ENCODE measurements around the gene URI1.

URI1 gene

DNA sequence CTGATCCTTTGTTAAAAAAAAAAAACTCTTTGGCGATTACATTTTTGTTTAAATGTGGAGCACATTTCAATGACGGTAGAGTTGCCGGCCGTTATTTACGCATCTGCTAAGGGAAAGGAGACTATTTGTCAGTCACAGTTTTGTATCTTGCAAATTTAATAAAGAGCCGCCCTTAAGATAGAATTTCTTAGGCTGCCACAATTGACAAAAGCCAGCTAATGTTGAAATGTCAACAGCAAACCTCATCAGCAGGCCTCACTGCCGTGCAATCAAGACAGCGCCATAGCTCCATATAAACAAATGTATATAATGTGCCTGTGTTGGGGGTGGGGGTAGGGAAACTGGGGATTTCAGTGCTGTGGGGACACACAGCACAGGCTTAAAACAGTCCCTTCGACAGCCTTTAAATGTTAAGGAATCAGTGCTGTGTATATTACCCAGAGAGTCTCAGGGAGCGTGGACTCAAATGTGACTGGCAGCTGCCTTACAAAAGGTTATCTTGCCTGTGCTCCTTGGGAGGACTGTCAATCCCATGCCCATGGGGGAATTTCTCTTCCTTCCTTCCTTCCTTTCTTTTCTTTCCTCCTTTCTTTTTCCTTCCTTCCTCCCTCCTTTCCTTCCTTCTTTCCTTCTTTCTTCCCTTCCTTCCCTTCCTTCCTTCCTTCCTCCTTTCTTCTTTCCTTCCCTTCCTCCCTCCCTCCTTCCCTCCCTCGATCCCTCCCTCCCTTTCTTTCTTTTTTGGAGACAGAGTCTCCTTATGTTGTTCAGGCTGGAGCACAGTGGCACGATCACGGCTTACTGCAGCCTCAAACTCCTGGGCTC is 108.0 kb downstream of the URI1 start:
- DNase-seq (ENCODE audit: insufficient read length, low spot score), result no peak
- FAIRE-seq, result no peak

DNA sequence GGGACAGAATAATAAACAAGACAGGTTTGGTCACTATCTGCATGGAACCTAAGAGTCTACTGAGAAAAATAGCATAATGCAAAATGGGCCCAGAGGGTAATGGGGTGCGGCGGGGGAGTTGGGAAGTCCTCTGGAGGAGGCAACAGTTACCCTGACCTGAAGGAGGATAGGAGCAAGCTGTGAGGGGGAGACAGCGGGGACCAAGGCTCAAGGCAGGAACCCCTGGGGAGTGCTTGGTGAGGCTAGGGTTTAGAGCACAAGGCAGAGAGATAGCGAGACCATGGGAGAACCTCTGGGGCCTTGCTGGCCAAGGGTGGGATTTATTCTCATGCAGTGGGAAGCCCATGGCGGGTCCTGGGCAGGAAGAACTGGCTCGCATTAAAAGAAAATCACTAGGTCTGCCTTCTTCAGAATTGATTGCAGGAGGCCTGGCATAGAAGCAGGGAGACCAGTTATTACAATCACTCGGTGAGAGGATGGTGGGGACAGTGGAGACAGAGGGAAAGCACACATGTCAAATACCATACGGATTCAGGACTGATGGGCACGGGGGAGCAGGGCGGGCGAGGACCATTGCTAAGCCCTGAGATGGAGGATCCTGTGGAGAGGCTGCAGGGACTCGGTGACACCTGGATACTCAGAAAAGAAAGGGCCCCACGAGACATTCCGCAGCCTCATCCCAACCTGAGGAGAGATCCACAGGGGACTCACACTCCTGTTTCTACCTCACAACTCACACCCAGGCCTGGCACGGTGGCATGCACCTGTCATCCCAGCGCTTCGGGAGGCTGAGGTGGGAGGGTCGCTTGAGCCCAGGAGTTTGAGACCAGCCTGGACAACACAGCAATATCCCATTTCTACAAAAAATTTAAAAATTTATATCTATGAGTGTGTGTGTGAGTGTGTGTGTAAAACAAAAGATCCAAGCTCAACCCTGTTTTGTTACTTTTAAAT is 110.4 kb downstream of the URI1 start:
- DNase-seq (ENCODE audit: insufficient read length, low spot score), result no peak
- FAIRE-seq, result no peak

DNA sequence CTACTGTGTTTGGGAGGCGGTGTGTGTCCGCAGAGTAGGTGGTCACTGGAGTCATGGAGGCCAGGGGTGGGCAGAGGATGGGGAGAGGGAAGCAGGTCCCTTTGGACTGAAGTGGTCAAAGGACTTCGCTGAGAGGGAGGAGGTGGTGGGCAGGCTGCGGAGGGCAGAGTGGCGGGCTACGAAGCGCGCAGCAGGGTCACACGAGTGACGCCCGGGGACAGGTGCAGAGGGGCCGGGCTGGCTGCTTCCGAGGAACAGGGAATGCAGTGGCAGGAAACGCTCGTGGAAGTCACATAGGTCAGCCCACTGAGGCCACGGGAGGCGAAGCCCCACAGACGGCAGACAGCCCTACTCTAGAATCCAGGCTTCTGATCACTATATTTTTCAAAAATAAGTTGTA is 111.5 kb downstream of the URI1 start:
- no peak for FAIRE-seq
- no peak for DNase-seq (ENCODE audit: insufficient read length, low spot score)

GRCh38 chr19:30054210-30054609 is 112.2 kb downstream of the URI1 start:
- FAIRE-seq, result no peak
- no peak for DNase-seq (ENCODE audit: insufficient read length, low spot score)

GRCh38 chr19:30056580-30056979 is 114.5 kb downstream of the URI1 start:
- DNase-seq (ENCODE audit: insufficient read length, low spot score) (no peak), FAIRE-seq (no peak)

GRCh38 chr19:30059741-30060457 is 117.9 kb downstream of the URI1 start:
- DNase-seq (ENCODE audit: insufficient read length, low spot score) (no peak), FAIRE-seq (no peak)

- FAIRE-seq, result no peak
Observed at GRCh38 chr19:30060531-30061222, 118.6 kb downstream of the URI1 start.

GRCh38 chr19:30061223-30062064 is 119.4 kb downstream of the URI1 start:
- no peak for FAIRE-seq
- no peak for DNase-seq (ENCODE audit: insufficient read length, low spot score)

More at GRCh38 chr19:30060531-30061222, 118.6 kb downstream of the URI1 start:
- no peak for DNase-seq (ENCODE audit: insufficient read length, low spot score)

GRCh38 chr19:30062065-30062906 is 120.2 kb downstream of the URI1 start:
- DNase-seq (ENCODE audit: insufficient read length, low spot score) (no peak), FAIRE-seq (no peak)

GRCh38 chr19:30062907-30063649 is 121.0 kb downstream of the URI1 start:
- DNase-seq (ENCODE audit: insufficient read length, low spot score) (no peak), FAIRE-seq (no peak)

- FAIRE-seq, result no peak
Observed at GRCh38 chr19:30063650-30064347, 121.8 kb downstream of the URI1 start.

DNA sequence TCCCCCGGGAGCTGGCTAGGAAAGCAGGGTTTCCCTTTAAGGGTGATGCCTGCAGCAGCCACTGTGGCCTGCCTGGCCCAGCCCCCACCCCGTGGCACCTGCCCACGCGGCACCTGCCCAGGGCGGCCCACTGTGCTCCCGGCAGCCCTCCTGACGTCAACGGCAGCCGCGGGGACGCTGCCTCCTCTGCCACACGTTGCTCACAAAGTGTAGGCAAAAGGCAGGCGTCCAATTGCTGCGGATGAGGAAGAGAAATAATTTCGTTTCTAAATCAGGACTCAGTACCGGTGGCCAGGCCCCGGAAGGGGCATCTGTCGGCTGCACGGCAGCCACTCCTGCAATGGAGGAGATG is 122.3 kb downstream of the URI1 start:
- no peak for DNase-seq (ENCODE audit: insufficient read length, low spot score)
- no peak for FAIRE-seq

More at GRCh38 chr19:30063650-30064347, 121.8 kb downstream of the URI1 start:
- no peak for DNase-seq (ENCODE audit: insufficient read length, low spot score)

DNA sequence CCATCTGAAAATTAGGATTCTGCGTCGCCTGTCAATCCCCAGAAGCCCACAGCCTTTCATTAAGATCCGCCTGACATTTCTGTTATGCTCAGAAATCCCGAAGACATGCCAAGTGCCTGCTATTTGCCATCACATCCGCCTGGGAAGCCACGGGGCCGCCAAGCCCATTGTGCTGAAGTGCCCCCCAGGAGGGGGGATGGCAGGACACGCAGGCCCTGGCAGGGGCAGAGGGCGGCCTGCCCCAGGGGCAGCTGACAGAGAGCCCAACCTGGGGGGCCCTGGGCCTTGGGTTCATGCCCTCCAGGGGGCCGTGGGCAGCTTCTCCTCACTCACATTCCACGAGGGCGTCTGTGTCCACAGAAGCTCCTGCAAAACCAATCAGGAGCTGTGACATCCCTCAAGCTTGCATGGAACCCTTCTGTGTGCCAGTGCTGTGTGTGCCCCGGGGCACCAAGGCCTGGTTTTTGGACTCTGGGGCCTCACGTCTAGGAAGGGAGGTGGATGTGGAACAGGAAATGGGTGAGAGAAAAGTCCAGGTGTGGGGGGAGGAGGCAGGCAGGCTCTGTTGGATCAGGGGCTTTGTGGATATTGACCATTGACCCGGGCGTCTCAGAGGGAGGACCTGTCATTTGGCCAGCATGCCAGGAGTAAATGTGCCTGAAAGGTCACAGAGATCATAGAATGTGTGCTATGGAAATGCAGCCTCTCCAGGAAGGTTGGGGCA is 122.9 kb downstream of the URI1 start:
- FAIRE-seq (no peak), DNase-seq (ENCODE audit: insufficient read length, low spot score) (no peak)

GRCh38 chr19:30065680-30066606 is 123.9 kb downstream of the URI1 start:
- DNase-seq (ENCODE audit: insufficient read length, low spot score), result no peak
- no peak for FAIRE-seq

Data from HTR-8/SVneo (cell line).